ENCODE data around the gene ANXA1.

ANXA1 gene

GRCh38 chr9:73210886-73211666 is 59.4 kb downstream of the ANXA1 start:
- no peak for DNase-seq (ENCODE audit: low read depth)

- no peak for DNase-seq (ENCODE audit: low read depth)
Observed at GRCh38 chr9:73213300-73213699, 61.6 kb downstream of the ANXA1 start.

GRCh38 chr9:73215249-73215648 is 63.6 kb downstream of the ANXA1 start:
- no peak for DNase-seq (ENCODE audit: low read depth)

GRCh38 chr9:73216100-73216499 is 64.4 kb downstream of the ANXA1 start:
- no peak for DNase-seq (ENCODE audit: low read depth)
